ENCODE data around the gene CFAP61. TPM values are rescaled to one million over a fixed set of nuclear protein-coding genes. Genes with fewer than 3 reads are reported as not detected.
"Not testable (repeated sequence)": the region's sequence is repeated elsewhere in the genome, so short reads cannot be mapped to it uniquely, and the experiment has no call there.

CFAP61 gene, protein sequence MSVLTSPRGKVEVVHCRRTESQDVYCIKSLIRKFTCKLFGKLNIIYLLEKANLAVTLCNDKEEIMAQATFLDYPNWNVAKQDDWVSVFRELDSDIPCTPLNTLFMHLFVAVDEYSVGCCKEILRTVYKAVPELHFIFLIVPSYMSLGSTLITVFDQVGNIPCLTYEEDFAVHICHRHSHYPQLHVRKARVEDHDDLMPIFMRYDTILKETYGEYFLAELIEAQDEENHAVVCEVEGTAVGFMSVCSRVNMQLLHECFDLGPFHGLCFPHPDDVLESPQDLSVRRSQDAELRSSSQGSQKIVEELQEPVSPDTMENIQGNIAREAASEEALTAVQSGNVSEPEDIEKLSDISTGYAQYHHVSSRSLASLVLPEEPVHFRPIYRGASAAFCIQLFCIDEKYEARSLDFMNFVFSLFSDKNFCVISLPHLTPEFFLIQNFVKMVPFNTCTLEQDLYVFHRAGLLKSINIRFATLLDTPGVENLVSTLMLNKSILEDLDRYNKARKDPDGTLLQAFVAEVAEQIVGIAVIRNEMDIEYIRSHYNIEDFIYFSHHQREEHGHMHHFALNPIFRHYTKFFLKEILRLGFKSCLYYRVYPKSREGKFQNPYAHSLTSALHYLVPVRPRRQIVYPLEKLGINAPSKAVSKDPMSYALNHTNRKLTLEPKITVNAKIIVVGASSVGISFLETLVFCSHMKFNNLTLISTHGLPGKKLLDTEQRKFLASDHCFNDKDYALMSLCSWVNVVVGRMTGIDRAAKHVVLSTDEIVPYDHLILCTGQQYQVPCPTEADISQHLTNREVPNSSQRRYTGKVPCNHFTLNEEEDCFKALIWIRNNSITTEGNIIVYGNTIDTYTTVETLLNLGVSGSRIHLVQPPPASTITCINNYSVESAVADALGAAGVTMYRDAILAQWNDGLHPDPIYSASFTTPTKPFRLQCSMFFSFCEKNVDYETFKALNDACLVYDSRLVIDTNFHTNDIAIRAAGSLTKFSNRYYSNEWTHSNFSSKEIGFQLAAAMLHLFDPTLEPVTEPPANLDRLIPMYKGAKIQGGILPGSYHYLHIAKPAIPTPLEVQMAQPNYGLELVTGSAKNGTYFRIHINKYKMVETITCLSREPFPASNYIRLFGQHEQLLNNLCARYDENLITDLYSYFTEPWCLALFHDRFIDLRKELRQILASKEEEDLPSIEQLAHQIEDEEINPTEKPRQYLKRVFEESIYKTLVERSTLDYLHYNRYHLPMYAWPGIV
- total RNA-seq: 10 to 100 TPM in 2 of 6 donors, 1 to 10 TPM in 3, under 1 TPM in 1; 0.37 to 14.3 (median 6.1) TPM

DNA sequence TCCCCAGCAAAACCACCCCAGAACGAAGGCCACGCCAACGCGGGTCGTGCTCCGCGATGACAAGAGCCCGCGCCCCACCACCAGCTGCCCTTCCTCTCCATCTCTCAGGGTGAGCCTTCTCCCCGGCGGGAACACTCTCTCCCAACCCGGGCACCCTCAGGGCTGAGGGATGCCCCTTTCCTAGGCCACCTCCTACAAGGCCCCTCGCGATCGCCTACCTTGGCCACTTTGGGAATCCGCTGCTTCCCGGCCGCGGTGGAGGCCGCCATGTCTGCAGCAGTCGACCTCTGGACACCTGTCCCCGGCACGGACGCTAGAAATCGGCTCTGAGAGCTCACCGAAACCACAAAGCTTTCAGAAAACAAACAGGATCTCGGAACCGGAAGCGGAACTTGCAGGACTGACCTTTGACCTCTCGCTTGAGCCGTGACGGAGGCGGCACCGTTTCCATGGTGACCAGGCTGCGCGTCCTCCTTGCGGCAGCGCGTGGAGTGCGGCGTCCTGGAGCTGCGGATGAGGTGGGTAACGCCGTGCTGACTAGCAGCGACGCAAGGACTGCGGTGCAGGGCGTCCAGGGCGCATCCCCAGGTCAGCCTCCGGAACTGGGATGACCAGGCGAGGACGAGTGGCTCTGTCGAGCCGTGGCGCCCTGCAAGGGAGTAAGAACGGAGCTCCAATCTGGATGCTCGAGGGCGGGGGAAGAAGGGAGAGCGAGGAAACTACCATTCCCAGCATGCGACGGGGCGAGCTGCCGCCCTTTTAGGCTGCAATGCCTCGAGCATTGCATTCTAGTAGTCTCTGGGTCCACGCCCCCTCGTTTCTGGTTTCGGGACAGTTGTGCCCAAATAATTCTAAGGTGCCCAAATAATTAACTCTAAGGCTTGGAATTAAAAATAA lies at the start of gene CFAP61, which contains the start of gene CRNKL1:
TSS of gene CFAP61 (plus strand) at position 459 of the 897 bp plus-strand sequence. CDS start 4,122 bp downstream, outside the sequence.
TSS of gene CRNKL1 (minus strand) at position 393 of the 897 bp plus-strand sequence. CDS start at position 269, 124 bp downstream.
- Histone ChIP-seq H3K9me3 (no peaks in the 10 kb centered on the region), H3K27ac (peak within 1 kb of the TSS; percentile 88 to 93 (median 90)), H3K4me1 (peaks cover 9 to 18% (median 11%) of the 10 kb centered on the region in 4 donors), H3K4me3 (peak within 1 kb of the TSS; percentile 61 to 94 (median 86)), H3K36me3 (peaks cover 23 to 32% (median 29%) of the 10 kb centered on the region in 4 donors), H3K27me3 (no peaks in the 10 kb centered on the region)
- TF ChIP-seq POLR2A (IDR thresholded peaks at IDR 0.05) (peak in 2 of 4 donors; percentile 25 to 67), POLR2AphosphoS5 (IDR thresholded peaks at IDR 0.05) (peak; percentile 82), EP300 (IDR thresholded peaks at IDR 0.05) (no peak)
- TF ChIP-seq, protein P1, sequence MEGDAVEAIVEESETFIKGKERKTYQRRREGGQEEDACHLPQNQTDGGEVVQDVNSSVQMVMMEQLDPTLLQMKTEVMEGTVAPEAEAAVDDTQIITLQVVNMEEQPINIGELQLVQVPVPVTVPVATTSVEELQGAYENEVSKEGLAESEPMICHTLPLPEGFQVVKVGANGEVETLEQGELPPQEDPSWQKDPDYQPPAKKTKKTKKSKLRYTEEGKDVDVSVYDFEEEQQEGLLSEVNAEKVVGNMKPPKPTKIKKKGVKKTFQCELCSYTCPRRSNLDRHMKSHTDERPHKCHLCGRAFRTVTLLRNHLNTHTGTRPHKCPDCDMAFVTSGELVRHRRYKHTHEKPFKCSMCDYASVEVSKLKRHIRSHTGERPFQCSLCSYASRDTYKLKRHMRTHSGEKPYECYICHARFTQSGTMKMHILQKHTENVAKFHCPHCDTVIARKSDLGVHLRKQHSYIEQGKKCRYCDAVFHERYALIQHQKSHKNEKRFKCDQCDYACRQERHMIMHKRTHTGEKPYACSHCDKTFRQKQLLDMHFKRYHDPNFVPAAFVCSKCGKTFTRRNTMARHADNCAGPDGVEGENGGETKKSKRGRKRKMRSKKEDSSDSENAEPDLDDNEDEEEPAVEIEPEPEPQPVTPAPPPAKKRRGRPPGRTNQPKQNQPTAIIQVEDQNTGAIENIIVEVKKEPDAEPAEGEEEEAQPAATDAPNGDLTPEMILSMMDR (IDR thresholded peaks at IDR 0.05): peak; percentile 6 to 70 (median 50)
- peak; percentile 96 to 97 for DNase-seq
- WGBS, 2 donors: 0% methylated on average over 27 to 66 of the region's 67 CpGs
- peak; percentile 99 for ATAC-seq (ENCODE audit: low FRiP score in 2 of 2)

DNA sequence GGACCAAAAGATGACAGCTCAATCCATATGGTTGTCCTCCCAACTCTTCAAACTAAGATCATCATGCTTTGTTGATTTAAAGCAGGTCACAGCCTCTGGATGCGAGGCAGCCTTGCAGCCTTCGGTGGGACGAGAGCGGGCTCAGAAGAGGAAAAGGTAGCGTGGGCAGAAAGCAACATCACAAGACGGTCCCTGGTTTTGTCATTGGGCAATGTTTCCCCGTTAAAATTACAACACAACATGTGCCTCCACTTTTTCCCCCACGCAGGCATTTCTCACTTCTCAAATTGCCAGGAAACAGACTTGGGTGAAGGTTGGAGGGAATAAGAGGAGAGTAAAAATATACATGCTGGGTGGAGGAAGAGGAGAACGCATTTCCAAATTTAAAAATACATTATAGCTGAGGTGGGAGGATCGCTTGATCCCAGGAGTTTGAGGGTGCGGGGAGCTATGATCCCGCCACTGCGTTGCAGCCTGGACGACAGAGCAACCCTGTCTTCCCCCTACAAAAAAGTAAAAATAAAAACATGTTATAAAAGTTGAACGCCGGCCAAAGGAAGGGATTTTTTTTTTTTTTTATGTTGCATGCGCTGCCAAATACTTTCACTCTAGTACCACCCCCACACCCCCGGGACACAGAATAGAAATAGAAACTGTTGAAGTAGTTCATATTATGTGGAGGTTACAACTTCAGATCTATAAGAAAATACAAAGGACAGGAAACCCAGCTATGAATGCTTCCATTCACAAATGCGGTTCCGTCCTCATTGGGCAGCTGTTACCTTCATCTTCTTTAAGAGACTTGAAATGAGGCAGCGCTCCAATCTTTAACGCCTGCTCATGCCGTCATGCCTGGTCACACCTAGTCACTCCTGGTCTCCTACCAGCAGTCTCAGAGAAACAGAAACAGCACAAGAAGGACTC lies 49.0 kb upstream of the CFAP61 start:
- ATAC-seq (ENCODE audit: low FRiP score in 2 of 2) (peak; percentile 12 to 70), DNase-seq (no peak)
- peak overlapping the region; percentile 64 to 82 (median 72) for H3K27ac ChIP-seq
- no peaks in the 10 kb centered on the region for H3K27me3 ChIP-seq
- TF ChIP-seq POLR2A (IDR thresholded peaks at IDR 0.05) (peak in 1 of 4 donors; percentile 39), POLR2AphosphoS5 (IDR thresholded peaks at IDR 0.05) (peak; percentile 25 to 52), EP300 (IDR thresholded peaks at IDR 0.05) (peak in 3 of 4 donors; percentile 10 to 61 (median 44))
- TF ChIP-seq, protein P1 (IDR thresholded peaks at IDR 0.05): no peak
- no peaks in the 10 kb centered on the region for H3K9me3 ChIP-seq
- H3K4me3 ChIP-seq: peak overlapping the region in 2 of 4 donors; percentile 16 to 26
- peaks cover 21 to 49% (median 23%) of the 10 kb centered on the region in 4 donors for H3K4me1 ChIP-seq
- H3K36me3 ChIP-seq: peaks cover 15 to 46% (median 21%) of the 10 kb centered on the region in 4 donors
- 32 to 34% methylated on average over 23 of the region's 23 CpGs for WGBS, 2 donors

DNA sequence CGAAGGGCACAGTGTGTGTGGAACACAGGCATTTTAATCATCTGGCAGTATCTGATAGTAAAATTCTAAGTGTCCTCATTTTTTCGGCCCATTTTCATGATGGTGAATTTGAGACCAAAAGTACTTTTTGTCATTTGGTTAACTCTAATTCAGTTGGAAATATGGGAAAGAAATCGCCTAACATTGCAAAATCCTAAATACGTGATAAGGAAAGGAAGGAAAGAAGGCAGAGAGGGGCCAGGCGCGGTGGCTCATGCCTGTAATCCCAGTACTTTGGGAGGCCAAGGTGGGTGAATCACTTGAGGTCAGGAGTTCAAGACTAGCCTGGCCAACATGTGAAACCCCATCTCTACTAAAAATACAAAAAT lies 48.4 kb upstream of the CFAP61 start:
- 59 to 62% methylated on average over 6 of the region's 6 CpGs for WGBS, 2 donors
- peak overlapping the region in 2 of 4 donors; percentile 16 to 26 for H3K4me3 ChIP-seq
- H3K4me1 ChIP-seq: peaks cover 21 to 45% (median 23%) of the 10 kb centered on the region in 4 donors

DNA sequence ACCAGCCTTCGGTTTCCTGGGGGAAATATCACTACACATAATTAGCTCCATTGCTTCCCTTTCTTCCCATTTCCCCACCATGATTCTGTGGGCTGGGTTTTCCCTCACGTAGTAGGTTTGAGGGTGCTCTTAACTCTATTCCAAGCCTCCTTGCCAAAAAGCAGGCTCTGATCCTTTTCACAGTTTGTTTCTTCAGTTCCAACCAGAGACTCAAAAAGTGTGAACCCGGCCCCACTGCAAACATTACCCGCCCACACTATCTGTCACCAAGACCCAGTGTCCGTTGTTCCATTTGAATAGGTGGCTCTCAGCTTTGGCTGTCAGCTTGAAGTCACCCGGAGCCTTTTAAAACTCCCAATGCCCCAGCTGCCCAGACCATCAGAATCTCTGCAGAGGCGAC lies 47.0 kb upstream of the CFAP61 start:
- Histone ChIP-seq H3K4me1 (peaks cover 19 to 38% (median 25%) of the 10 kb centered on the region in 4 donors), H3K9me3 (no peaks in the 10 kb centered on the region), H3K4me3 (no peak overlapping the region), H3K36me3 (peaks cover 5 to 26% (median 7%) of the 10 kb centered on the region in 4 donors), H3K27ac (peak overlapping the region in 2 of 4 donors; percentile 2 to 13), H3K27me3 (no peaks in the 10 kb centered on the region)
- 67 to 81% methylated on average over 7 of the region's 7 CpGs for WGBS, 2 donors
- TF ChIP-seq POLR2A (IDR thresholded peaks at IDR 0.05): no peak
- TF ChIP-seq POLR2AphosphoS5 (IDR thresholded peaks at IDR 0.05): no peak
- TF ChIP-seq EP300 (IDR thresholded peaks at IDR 0.05): no peak
- TF ChIP-seq, protein P1 (IDR thresholded peaks at IDR 0.05): no peak
- DNase-seq (no peak), ATAC-seq (ENCODE audit: low FRiP score in 2 of 2) (no peak)

More for the DNA sequence above, 48.4 kb upstream of the CFAP61 start:
- ATAC-seq (ENCODE audit: low FRiP score in 2 of 2); H3K27me3 ChIP-seq; H3K9me3 ChIP-seq; DNase-seq: not testable (repeated sequence)
- Histone ChIP-seq H3K36me3 (peaks cover 12 to 40% (median 14%) of the 10 kb centered on the region in 4 donors), H3K27ac (peak overlapping the region; percentile 64 to 82 (median 72))
